Stimulated activated naive CD4-positive, alpha-beta T cell (primary cell): Measurements from ENCODE around the gene FBXO15.
A peak's percentile ranks its signal among the peaks of the same experiment; 100 is the strongest.

Experiments used
- DNase-seq, 6 experiments: peaks; one replicate each; lab custom pipeline; 2025; lab: John Stamatoyannopoulos, UW

The FBXO15 gene

GRCh38 chr18:74153377-74153776, 5.7 kb upstream of the FBXO15 start:
- DNase-seq, result no peak

GRCh38 chr18:74152857-74153256, 5.2 kb upstream of the FBXO15 start:
- no peak for DNase-seq

GRCh38 chr18:74152270-74152669, 4.6 kb upstream of the FBXO15 start:
- DNase-seq, result no peak

- DNase-seq, result no peak
Measured at GRCh38 chr18:74149878-74150277, 2.2 kb upstream of the FBXO15 start.

GRCh38 chr18:74148543-74149070, 973 bp upstream of the FBXO15 start:
- no peak for DNase-seq

- no peak for DNase-seq
Measured at GRCh38 chr18:74147491-74147778, 199 bp downstream of the FBXO15 start.

GRCh38 chr18:74146756-74147155, 878 bp downstream of the FBXO15 start:
- no peak for DNase-seq

GRCh38 chr18:74142252-74142651, 5.4 kb downstream of the FBXO15 start:
- no peak for DNase-seq

- no peak for DNase-seq
Measured at GRCh38 chr18:74141667-74142066, 6.0 kb downstream of the FBXO15 start.

GRCh38 chr18:74140582-74140981, 7.1 kb downstream of the FBXO15 start:
- DNase-seq, result no peak

GRCh38 chr18:74139888-74140287, 7.7 kb downstream of the FBXO15 start:
- no peak for DNase-seq

GRCh38 chr18:74139411-74139810, 8.2 kb downstream of the FBXO15 start:
- DNase-seq, result no peak

- DNase-seq, result no peak
Measured at GRCh38 chr18:74137920-74138538, 9.6 kb downstream of the FBXO15 start.

GRCh38 chr18:74132201-74132600, 15.4 kb downstream of the FBXO15 start:
- no peak for DNase-seq

- DNase-seq, result no peak
Measured at GRCh38 chr18:74131124-74131523, 16.5 kb downstream of the FBXO15 start.

- DNase-seq, result no peak
Measured at GRCh38 chr18:74128159-74128558, 19.5 kb downstream of the FBXO15 start.

GRCh38 chr18:74126684-74127655, 20.7 kb downstream of the FBXO15 start:
- DNase-seq, result no peak

GRCh38 chr18:74124642-74125041, 23.0 kb downstream of the FBXO15 start:
- DNase-seq, result no peak

- no peak for DNase-seq
Measured at GRCh38 chr18:74123200-74123599, 24.4 kb downstream of the FBXO15 start.

GRCh38 chr18:74116633-74117554, 30.7 kb downstream of the FBXO15 start:
- DNase-seq, result peak in 4 of 6 experiments; percentile 3 to 50 (median 30)

GRCh38 chr18:74115046-74115445, 32.6 kb downstream of the FBXO15 start:
- no peak for DNase-seq

- peak in 1 of 6 experiments; percentile 1 for DNase-seq
Measured at GRCh38 chr18:74114116-74114515, 33.5 kb downstream of the FBXO15 start.
